Suprapubic skin (tissue), 4 donors: ENCODE data around the gene TBCC.

Experiments used
- POLR2A ChIP-seq, 2 donors: fragments of 450-650 bp; IDR thresholded peaks; one replicate each; pipeline ENCODE4 v1.6.1; 2017; ENCODE audit warnings: antibody characterized with exemption in 2 of 2, mild to moderate bottlenecking in 2 of 2, moderate library complexity in 2 of 2
- POLR2AphosphoS5 ChIP-seq, 3 donors: sonication (generic); formaldehyde crosslinking; IDR thresholded peaks; one replicate each; pipeline ENCODE4 v1.6.1; 2017; ENCODE audit warnings: antibody characterized with exemption in 3 of 3
- TF ChIP-seq, protein P1 (sequence below), 2 donors: fragments of 200-600 bp in 1 of 2; fragments of 450-650 bp in 1 of 2; sonication (generic) in 1 of 2; IDR thresholded peaks; one replicate each; pipeline ENCODE4 v1.5.1; 2016 to 2019; ENCODE audit warnings: antibody characterized with exemption in 2 of 2, mild to moderate bottlenecking in 1 of 2, moderate library complexity in 1 of 2

DNA sequence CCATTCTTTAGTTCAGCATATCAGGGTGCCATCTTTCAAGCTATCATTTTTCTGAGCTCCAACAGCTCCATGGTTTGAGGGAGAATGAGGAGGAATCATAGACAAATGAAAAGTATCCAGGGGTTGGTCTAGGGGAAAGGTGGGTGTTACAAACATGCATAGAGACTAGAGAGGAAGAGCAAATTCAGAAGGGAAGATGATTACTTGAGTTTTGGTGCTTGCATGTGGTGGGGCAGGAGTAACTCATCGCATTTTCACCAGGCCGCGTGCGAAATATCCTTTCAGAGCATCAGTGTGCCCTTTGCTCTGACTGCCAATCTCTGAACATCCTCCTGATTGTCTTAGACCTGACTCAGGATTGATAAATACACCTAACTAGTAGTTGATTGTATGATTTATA is 28.3 kb upstream of the TBCC start:
- TF ChIP-seq POLR2AphosphoS5 (IDR thresholded peaks at IDR 0.05) (no peak), POLR2A (IDR thresholded peaks at IDR 0.05) (no peak)
- TF ChIP-seq, protein P1, sequence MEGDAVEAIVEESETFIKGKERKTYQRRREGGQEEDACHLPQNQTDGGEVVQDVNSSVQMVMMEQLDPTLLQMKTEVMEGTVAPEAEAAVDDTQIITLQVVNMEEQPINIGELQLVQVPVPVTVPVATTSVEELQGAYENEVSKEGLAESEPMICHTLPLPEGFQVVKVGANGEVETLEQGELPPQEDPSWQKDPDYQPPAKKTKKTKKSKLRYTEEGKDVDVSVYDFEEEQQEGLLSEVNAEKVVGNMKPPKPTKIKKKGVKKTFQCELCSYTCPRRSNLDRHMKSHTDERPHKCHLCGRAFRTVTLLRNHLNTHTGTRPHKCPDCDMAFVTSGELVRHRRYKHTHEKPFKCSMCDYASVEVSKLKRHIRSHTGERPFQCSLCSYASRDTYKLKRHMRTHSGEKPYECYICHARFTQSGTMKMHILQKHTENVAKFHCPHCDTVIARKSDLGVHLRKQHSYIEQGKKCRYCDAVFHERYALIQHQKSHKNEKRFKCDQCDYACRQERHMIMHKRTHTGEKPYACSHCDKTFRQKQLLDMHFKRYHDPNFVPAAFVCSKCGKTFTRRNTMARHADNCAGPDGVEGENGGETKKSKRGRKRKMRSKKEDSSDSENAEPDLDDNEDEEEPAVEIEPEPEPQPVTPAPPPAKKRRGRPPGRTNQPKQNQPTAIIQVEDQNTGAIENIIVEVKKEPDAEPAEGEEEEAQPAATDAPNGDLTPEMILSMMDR (IDR thresholded peaks at IDR 0.05) = no peak
